Measurements from ENCODE around the gene ABHD12B. TPM values are rescaled to one million over a fixed set of nuclear protein-coding genes. Genes with fewer than 3 reads are reported as not detected.

Gene ABHD12B
- total RNA-seq, 1 experiment from 2014 or later = not detected

DNA sequence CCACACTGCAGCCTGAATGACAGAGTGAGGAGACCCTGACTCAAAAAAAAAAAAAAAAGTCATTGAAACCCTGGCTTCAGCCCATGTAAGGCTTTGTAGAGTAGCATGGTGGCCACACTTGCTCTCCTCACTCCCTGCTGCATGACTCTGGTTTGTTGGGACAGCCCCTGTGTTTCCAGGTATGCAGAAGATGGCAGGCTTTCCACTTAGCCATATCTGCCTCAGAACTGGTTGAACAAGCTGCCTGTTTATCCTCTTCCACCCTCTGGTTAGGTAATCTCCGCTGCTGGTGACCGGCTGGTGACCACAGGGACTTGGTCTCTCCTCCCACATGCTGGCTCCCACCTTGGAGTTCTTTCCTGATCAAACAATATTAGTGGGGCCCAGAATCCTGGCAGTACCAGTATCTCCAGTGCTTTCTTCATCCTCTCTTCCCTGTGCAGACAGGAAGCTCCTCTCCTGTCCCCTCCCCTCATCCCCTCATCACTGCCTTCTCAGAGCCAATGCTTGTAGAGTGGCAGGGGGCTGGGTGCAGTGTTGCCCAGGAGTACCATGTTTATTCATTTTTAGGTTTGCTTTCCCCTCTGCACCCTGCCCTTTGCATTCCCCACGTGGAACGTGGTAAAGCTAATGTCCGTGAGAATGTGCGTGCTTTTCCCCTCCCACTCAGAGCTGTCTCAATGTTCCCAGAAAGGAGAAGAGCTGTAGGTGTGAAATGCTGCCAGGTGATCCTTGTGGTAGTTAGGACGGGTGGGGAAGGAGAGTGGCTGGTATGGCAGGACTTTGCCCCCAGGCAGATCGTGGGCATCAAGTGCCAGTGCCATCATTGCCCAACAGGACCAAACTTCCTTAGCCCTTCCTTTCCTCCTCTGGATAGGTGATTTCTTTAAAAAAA is 11.3 kb downstream of the ABHD12B start:
- Histone ChIP-seq H3K9me3 (ENCODE audit: control insufficient read depth, insufficient read depth, low read depth, low read length) (no peaks in the 10 kb centered on the region), H3K27me3 (ENCODE audit: control insufficient read depth, insufficient read depth, low read length) (peaks cover 11% of the 10 kb centered on the region), H3K27ac (ENCODE audit: low read length) (no peak overlapping the region), H3K36me3 (ENCODE audit: control insufficient read depth, insufficient read depth, low read length) (no peaks in the 10 kb centered on the region), H3K4me1 (ENCODE audit: control insufficient read depth, insufficient read depth, low read length) (no peaks in the 10 kb centered on the region), H3K4me3 (ENCODE audit: low read depth in 2 of 2, low read length in 2 of 2) (no peak overlapping the region)
- DNase-seq (ENCODE audit: low read depth, low spot score) = no peak
- intact Hi-C loops (cut with micrococcal nuclease; ENCODE audit: unreplicated experiment) = no loop called here
- no peak for TF ChIP-seq TCF7L2 (IDR thresholded peaks at IDR 0.05; ENCODE audit: low read depth, low read length)
- no peak for TF ChIP-seq SIN3A (IDR thresholded peaks at IDR 0.05; ENCODE audit: borderline replicate concordance, insufficient read depth, low read depth, low read length)
- TF ChIP-seq, protein P1, sequence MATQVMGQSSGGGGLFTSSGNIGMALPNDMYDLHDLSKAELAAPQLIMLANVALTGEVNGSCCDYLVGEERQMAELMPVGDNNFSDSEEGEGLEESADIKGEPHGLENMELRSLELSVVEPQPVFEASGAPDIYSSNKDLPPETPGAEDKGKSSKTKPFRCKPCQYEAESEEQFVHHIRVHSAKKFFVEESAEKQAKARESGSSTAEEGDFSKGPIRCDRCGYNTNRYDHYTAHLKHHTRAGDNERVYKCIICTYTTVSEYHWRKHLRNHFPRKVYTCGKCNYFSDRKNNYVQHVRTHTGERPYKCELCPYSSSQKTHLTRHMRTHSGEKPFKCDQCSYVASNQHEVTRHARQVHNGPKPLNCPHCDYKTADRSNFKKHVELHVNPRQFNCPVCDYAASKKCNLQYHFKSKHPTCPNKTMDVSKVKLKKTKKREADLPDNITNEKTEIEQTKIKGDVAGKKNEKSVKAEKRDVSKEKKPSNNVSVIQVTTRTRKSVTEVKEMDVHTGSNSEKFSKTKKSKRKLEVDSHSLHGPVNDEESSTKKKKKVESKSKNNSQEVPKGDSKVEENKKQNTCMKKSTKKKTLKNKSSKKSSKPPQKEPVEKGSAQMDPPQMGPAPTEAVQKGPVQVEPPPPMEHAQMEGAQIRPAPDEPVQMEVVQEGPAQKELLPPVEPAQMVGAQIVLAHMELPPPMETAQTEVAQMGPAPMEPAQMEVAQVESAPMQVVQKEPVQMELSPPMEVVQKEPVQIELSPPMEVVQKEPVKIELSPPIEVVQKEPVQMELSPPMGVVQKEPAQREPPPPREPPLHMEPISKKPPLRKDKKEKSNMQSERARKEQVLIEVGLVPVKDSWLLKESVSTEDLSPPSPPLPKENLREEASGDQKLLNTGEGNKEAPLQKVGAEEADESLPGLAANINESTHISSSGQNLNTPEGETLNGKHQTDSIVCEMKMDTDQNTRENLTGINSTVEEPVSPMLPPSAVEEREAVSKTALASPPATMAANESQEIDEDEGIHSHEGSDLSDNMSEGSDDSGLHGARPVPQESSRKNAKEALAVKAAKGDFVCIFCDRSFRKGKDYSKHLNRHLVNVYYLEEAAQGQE (IDR thresholded peaks at IDR 0.05; ENCODE audit: insufficient read depth in 1 of 2, low read depth in 2 of 2, low read length in 1 of 2) = no peak
- TF ChIP-seq POLR2AphosphoS5 (IDR thresholded peaks at IDR 0.05; ENCODE audit: low read depth, low read length) = no peak
- TF ChIP-seq, protein P2, sequence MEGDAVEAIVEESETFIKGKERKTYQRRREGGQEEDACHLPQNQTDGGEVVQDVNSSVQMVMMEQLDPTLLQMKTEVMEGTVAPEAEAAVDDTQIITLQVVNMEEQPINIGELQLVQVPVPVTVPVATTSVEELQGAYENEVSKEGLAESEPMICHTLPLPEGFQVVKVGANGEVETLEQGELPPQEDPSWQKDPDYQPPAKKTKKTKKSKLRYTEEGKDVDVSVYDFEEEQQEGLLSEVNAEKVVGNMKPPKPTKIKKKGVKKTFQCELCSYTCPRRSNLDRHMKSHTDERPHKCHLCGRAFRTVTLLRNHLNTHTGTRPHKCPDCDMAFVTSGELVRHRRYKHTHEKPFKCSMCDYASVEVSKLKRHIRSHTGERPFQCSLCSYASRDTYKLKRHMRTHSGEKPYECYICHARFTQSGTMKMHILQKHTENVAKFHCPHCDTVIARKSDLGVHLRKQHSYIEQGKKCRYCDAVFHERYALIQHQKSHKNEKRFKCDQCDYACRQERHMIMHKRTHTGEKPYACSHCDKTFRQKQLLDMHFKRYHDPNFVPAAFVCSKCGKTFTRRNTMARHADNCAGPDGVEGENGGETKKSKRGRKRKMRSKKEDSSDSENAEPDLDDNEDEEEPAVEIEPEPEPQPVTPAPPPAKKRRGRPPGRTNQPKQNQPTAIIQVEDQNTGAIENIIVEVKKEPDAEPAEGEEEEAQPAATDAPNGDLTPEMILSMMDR (IDR thresholded peaks at IDR 0.05) = no peak
- in situ Hi-C loops (cut with HindIII; ENCODE audit: low pct_unique_long_range_greater_than_20kb, low sequenced_read_pairs) = no loop called here
- ChIA-PET CTCF (interaction anchor here (0.8 kb wide), 1 partner anchor 1684 kb away, joined by 3 read pairs; no protein-coding TSS in a partner anchor), POLR2A (interaction anchor here (0.5 kb wide), 1 partner anchor 875 kb away, joined by 4 read pairs; no protein-coding TSS in a partner anchor)
- ATAC-seq = no peak
- no TSS peak for BruUV-seq (replicated peaks)

DNA sequence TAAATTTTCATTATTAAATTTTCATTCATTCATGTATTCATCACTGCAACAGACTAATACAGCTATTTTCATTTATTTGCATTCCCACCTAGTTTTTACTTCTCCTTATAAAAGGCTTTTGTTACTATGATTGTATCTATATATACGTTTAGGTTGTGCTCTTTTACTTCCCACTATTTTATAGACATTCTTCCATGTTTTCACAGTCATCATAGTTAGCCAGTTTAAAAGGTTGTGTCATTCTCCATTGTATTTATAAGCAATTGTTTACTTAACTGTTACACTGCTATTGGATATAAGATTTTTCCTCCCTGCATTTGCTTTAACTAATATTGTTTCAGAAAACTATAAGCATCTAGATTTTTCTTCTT is 12.0 kb downstream of the ABHD12B start:
- CTCF ChIA-PET = interaction anchor here (0.8 kb wide), 1 partner anchor 1684 kb away, joined by 3 read pairs; no protein-coding TSS in a partner anchor
- no peak overlapping the region for H3K4me3 ChIP-seq (ENCODE audit: low read depth in 2 of 2, low read length in 2 of 2)
- in situ Hi-C loops (cut with HindIII; ENCODE audit: low pct_unique_long_range_greater_than_20kb, low sequenced_read_pairs) = no loop called here
- H3K36me3 ChIP-seq (ENCODE audit: control insufficient read depth, insufficient read depth, low read length) = no peaks in the 10 kb centered on the region
- intact Hi-C loops (cut with micrococcal nuclease; ENCODE audit: unreplicated experiment) = no loop called here
- DNase-seq (ENCODE audit: low read depth, low spot score) (no peak), ATAC-seq (no peak)
- peaks cover 11% of the 10 kb centered on the region for H3K27me3 ChIP-seq (ENCODE audit: control insufficient read depth, insufficient read depth, low read length)
- H3K9me3 ChIP-seq (ENCODE audit: control insufficient read depth, insufficient read depth, low read depth, low read length) = no peaks in the 10 kb centered on the region
- TF ChIP-seq TCF7L2 (IDR thresholded peaks at IDR 0.05; ENCODE audit: low read depth, low read length) (no peak), POLR2AphosphoS5 (IDR thresholded peaks at IDR 0.05; ENCODE audit: low read depth, low read length) (no peak), SIN3A (IDR thresholded peaks at IDR 0.05; ENCODE audit: borderline replicate concordance, insufficient read depth, low read depth, low read length) (no peak)
- TF ChIP-seq, protein P1 (IDR thresholded peaks at IDR 0.05; ENCODE audit: insufficient read depth in 1 of 2, low read depth in 2 of 2, low read length in 1 of 2) = no peak
- TF ChIP-seq, protein P2 (IDR thresholded peaks at IDR 0.05) = no peak
- no peak overlapping the region for H3K27ac ChIP-seq (ENCODE audit: low read length)
- BruUV-seq (replicated peaks) = no TSS peak
- H3K4me1 ChIP-seq (ENCODE audit: control insufficient read depth, insufficient read depth, low read length) = no peaks in the 10 kb centered on the region
- POLR2A ChIA-PET = no interaction called here

Data from Panc1 (cell line).